Rectal smooth muscle tissue (tissue), 1 donor: ENCODE measurements around the gene RBMS1.
A peak's percentile ranks its signal among the peaks of the same experiment; 100 is the strongest.

Experiments used
- H3K27ac ChIP-seq: one replicate; pipeline ENCODE4 v1.7.0; 2013; ENCODE audit warnings: low read depth, low read length, inconsistent platforms
- H3K27me3 ChIP-seq: one replicate; pipeline ENCODE4 v1.7.0; 2013; ENCODE audit warnings: low read length; ENCODE audit not compliant: control insufficient read depth, insufficient read depth
- H3K36me3 ChIP-seq: one replicate; pipeline ENCODE4 v1.7.0; 2013; ENCODE audit warnings: low read length; ENCODE audit not compliant: control insufficient read depth, insufficient read depth
- H3K4me1 ChIP-seq: one replicate; pipeline ENCODE4 v1.7.0; 2013; ENCODE audit warnings: low read length; ENCODE audit not compliant: control insufficient read depth, insufficient read depth
- H3K4me3 ChIP-seq: one replicate; pipeline ENCODE4 v1.7.0; 2013; ENCODE audit warnings: low read length
- H3K9ac ChIP-seq: one replicate; pipeline ENCODE4 v1.7.0; 2013; ENCODE audit warnings: low read length

The RBMS1 gene

GRCh38 chr2:160349306-160349705 lies 144.3 kb downstream of the RBMS1 start:
- no peak overlapping the region for H3K4me3 ChIP-seq
- no peak overlapping the region for H3K27ac ChIP-seq
- H3K4me1 ChIP-seq, result peaks cover 30% of the 10 kb centered on the region
- no peaks in the 10 kb centered on the region for H3K36me3 ChIP-seq
- H3K27me3 ChIP-seq, result no peaks in the 10 kb centered on the region
- H3K9ac ChIP-seq, result no peak overlapping the region

DNA sequence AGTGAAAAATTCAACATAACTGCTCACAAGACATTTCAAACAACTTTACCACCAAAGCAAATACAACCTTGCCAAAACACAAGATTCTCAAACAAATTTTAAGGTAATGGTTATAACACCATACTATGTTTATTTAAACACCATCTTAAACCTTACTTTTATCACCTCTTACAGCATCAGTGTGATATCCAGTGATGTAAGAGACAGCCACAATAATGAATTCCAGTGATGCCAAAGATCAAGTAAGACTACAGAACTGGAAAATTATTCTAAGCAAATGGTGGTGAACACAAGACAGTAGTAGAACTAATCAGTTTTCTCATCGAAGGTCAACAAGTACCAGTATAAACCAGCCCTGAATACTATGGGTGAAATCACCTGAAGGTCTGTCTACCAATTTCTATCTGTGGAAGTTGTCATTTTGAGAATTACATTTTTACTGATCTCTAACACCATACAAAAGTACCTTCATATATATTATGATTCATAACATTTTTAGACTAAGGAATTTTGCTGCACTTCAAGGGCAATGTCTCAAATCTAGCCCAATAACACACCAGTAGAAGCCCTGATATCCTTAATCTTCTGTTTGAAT lies 146.2 kb downstream of the RBMS1 start:
- Histone ChIP-seq H3K9ac (no peak overlapping the region), H3K27me3 (no peaks in the 10 kb centered on the region), H3K4me3 (no peak overlapping the region), H3K4me1 (peaks cover 16% of the 10 kb centered on the region), H3K27ac (no peak overlapping the region), H3K36me3 (no peaks in the 10 kb centered on the region)

- H3K4me1 ChIP-seq, result peaks cover 13% of the 10 kb centered on the region
- H3K9ac ChIP-seq, result no peak overlapping the region
- H3K27me3 ChIP-seq, result no peaks in the 10 kb centered on the region
- peak overlapping the region; percentile 26 for H3K27ac ChIP-seq
- H3K4me3 ChIP-seq, result no peak overlapping the region
- H3K36me3 ChIP-seq, result no peaks in the 10 kb centered on the region
Measured at GRCh38 chr2:160345071-160345764, 148.4 kb downstream of the RBMS1 start.

DNA sequence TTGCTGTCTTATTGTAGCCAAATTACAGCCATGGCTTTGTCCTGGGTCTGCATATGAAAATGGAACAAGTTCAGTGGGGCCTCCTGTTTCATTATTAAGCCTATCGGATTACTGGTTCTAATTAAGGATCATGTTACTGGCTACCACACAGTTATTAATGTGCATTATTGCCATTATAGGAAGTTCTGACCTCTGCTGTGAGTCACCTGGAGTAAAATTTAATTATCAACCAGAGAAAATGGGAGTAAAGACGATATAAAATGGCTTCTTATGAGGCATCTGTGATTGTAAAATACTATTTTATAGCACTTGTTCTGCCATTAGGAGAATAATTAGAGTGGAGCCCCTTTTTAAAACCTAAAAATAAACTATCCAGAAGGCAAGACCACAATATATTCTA lies 150.2 kb downstream of the RBMS1 start:
- Histone ChIP-seq H3K4me3 (no peak overlapping the region), H3K36me3 (no peaks in the 10 kb centered on the region), H3K27ac (no peak overlapping the region), H3K9ac (no peak overlapping the region), H3K27me3 (no peaks in the 10 kb centered on the region), H3K4me1 (peaks cover 26% of the 10 kb centered on the region)

GRCh38 chr2:160339726-160340125 lies 153.9 kb downstream of the RBMS1 start:
- H3K27ac ChIP-seq, result peak overlapping the region; percentile 25
- peaks cover 29% of the 10 kb centered on the region for H3K4me1 ChIP-seq
- H3K4me3 ChIP-seq, result no peak overlapping the region
- H3K9ac ChIP-seq, result no peak overlapping the region
- no peaks in the 10 kb centered on the region for H3K27me3 ChIP-seq
- no peaks in the 10 kb centered on the region for H3K36me3 ChIP-seq

- no peak overlapping the region for H3K4me3 ChIP-seq
- no peaks in the 10 kb centered on the region for H3K27me3 ChIP-seq
- peaks cover 35% of the 10 kb centered on the region for H3K4me1 ChIP-seq
- H3K36me3 ChIP-seq, result no peaks in the 10 kb centered on the region
- peak overlapping the region; percentile 25 for H3K27ac ChIP-seq
- no peak overlapping the region for H3K9ac ChIP-seq
Measured at GRCh38 chr2:160338901-160339685, 154.5 kb downstream of the RBMS1 start.

GRCh38 chr2:160337728-160338127 lies 155.9 kb downstream of the RBMS1 start:
- Histone ChIP-seq H3K27me3 (no peaks in the 10 kb centered on the region), H3K27ac (peak overlapping the region; percentile 51), H3K9ac (no peak overlapping the region), H3K36me3 (no peaks in the 10 kb centered on the region), H3K4me3 (no peak overlapping the region), H3K4me1 (peaks cover 39% of the 10 kb centered on the region)

DNA sequence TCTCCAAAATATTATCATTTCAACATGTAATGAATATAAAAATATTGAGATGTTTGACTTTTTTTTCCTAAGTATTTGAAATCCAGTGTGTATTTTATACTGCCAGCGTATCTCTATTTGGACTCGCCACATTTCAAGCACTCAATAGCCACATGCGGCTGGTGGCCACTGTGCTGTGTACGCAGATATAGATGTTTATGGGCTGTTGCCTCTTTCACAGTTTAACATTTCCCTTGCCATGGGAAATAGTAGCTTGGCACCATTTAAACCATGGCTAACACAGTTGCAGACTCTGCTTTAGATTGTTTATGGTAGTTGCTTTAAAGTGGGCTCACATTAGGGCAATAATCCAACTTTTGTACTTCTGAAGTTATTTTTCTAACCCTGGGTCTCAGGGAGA lies 157.0 kb downstream of the RBMS1 start:
- no peaks in the 10 kb centered on the region for H3K36me3 ChIP-seq
- no peak overlapping the region for H3K4me3 ChIP-seq
- peaks cover 36% of the 10 kb centered on the region for H3K4me1 ChIP-seq
- H3K27me3 ChIP-seq, result no peaks in the 10 kb centered on the region
- H3K27ac ChIP-seq, result peak overlapping the region; percentile 52
- no peak overlapping the region for H3K9ac ChIP-seq

- H3K9ac ChIP-seq, result no peak overlapping the region
- H3K27ac ChIP-seq, result peak overlapping the region; percentile 21
- no peak overlapping the region for H3K4me3 ChIP-seq
- no peaks in the 10 kb centered on the region for H3K27me3 ChIP-seq
- peaks cover 36% of the 10 kb centered on the region for H3K4me1 ChIP-seq
- H3K36me3 ChIP-seq, result no peaks in the 10 kb centered on the region
Measured at GRCh38 chr2:160336105-160336504, 157.5 kb downstream of the RBMS1 start.

DNA sequence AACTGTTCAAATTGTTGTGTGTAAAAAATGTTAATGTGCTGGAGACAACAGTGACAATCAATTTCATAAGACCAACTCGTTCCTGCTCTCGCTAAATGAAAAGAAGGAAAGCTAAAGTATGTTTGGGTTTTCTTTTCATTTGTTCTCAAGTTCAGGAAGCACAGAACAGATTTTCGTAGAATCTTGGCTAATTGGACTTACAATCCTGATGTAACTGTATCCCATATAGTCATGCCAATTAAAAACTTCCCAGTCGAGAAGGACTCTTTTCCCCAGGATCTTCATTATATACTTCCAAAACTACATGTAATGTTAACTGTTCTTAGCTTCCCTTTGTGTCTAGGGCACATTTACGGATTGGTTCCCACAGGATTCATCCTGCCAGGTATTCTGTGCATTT lies 158.2 kb downstream of the RBMS1 start:
- Histone ChIP-seq H3K27me3 (no peaks in the 10 kb centered on the region), H3K36me3 (no peaks in the 10 kb centered on the region), H3K27ac (peak overlapping the region; percentile 24), H3K9ac (no peak overlapping the region), H3K4me1 (peaks cover 36% of the 10 kb centered on the region), H3K4me3 (no peak overlapping the region)

GRCh38 chr2:160334028-160334741 lies 159.4 kb downstream of the RBMS1 start:
- Histone ChIP-seq H3K27me3 (no peaks in the 10 kb centered on the region), H3K27ac (no peak overlapping the region), H3K36me3 (no peaks in the 10 kb centered on the region), H3K4me1 (peaks cover 29% of the 10 kb centered on the region), H3K9ac (no peak overlapping the region), H3K4me3 (no peak overlapping the region)

DNA sequence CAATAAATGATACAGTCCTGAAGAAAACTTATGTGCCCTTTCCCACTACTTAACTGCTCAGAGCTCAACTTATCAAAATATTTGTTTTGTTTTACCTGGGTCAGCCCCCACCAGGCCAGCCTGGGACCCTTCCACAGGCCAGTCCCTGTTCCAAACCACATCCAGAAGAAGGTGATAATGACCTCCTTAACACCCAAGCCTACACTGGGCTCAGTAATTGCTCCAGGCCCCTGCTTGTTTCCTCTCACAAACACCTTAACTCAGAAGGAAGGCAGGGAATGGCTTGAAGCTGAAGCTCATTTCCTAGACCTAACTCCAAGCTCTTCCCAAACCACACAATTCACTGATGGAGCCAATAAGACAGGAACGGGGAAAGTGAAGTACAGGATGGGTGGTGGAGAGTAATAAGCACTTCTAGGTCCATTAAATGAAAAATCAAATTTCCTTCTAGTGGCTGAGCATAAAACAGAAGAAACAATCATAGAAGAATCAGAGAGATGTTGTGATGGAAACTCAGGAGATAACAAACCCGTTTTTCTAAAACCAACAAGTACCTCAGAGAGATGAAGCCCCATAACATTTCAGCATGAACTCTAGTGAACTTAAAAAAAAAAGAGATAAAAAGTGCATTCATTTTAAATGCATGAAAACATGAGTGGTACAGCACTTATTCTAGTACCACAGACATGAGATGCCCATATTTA lies 160.1 kb downstream of the RBMS1 start:
- Histone ChIP-seq H3K4me3 (no peak overlapping the region), H3K9ac (no peak overlapping the region), H3K27ac (no peak overlapping the region), H3K4me1 (peaks cover 27% of the 10 kb centered on the region), H3K36me3 (no peaks in the 10 kb centered on the region), H3K27me3 (no peaks in the 10 kb centered on the region)
